RWPE1 (cell line): ENCODE results near the gene CCDC117.

ENCODE experiments used
- CTCF ChIA-PET: fragments of 350-600 bp; sonication (Branson Sonifier 250); formaldehyde crosslinking; extraction: SDS; loops from one replicate; lab custom pipeline; 2021; lab: Yijun Ruan, JAX
- POLR2A ChIA-PET: fragments of 400-600 bp; formaldehyde crosslinking; extraction: SDS; loops from one replicate; lab custom pipeline; 2020; ENCODE audit warnings: antibody characterized with exemption; ENCODE audit not compliant: low non-redundant PET; lab: Yijun Ruan, JAX
- DNase-seq: peaks from one replicate; pipeline ENCODE4 v3.0.0; 2012; ENCODE audit warnings: low spot score
- H3K27ac ChIP-seq: fragments of 450-650 bp; 2 replicates; pipeline ENCODE4 v1.5.1; 2017
- TF ChIP-seq, protein P1 (sequence below): fragments of 450-650 bp; conservative IDR thresholded peaks from 2 replicates; pipeline ENCODE4 v1.5.1; 2017; ENCODE audit warnings: low read depth, mild to moderate bottlenecking

CCDC117 gene

GRCh38 chr22:28772633-28773460 is at the start of gene CCDC117:
Gene CCDC117 (plus strand): TSS chr22:28772695. CDS start chr22:28772850, 155 bp downstream.
- TF ChIP-seq, protein P1, sequence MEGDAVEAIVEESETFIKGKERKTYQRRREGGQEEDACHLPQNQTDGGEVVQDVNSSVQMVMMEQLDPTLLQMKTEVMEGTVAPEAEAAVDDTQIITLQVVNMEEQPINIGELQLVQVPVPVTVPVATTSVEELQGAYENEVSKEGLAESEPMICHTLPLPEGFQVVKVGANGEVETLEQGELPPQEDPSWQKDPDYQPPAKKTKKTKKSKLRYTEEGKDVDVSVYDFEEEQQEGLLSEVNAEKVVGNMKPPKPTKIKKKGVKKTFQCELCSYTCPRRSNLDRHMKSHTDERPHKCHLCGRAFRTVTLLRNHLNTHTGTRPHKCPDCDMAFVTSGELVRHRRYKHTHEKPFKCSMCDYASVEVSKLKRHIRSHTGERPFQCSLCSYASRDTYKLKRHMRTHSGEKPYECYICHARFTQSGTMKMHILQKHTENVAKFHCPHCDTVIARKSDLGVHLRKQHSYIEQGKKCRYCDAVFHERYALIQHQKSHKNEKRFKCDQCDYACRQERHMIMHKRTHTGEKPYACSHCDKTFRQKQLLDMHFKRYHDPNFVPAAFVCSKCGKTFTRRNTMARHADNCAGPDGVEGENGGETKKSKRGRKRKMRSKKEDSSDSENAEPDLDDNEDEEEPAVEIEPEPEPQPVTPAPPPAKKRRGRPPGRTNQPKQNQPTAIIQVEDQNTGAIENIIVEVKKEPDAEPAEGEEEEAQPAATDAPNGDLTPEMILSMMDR, result no peak; the same call in 1 of the 2 replicates
- ChIA-PET POLR2A (interaction anchor here (0.7 kb wide), 1 partner anchor 28 kb away, joined by 4 read pairs; the partner anchor contains the start of gene XBP1), CTCF (interaction anchor here (0.6 to 0.7 kb wide), 3 partner anchors 30 to 994 kb away, joined by 3 to 8 read pairs (median 3); partner anchors contain the start of gene ZMAT5)
- peak within 1 kb of the TSS; percentile 88 for H3K27ac ChIP-seq
- peak; percentile 80 for DNase-seq

GRCh38 chr22:28728002-28728401 is 44.5 kb upstream of the CCDC117 start:
- DNase-seq, result no peak
- H3K27ac ChIP-seq, result no peak overlapping the region
- ChIA-PET CTCF (no interaction called here), POLR2A (no interaction called here)
- TF ChIP-seq, protein P1, result no peak

DNA sequence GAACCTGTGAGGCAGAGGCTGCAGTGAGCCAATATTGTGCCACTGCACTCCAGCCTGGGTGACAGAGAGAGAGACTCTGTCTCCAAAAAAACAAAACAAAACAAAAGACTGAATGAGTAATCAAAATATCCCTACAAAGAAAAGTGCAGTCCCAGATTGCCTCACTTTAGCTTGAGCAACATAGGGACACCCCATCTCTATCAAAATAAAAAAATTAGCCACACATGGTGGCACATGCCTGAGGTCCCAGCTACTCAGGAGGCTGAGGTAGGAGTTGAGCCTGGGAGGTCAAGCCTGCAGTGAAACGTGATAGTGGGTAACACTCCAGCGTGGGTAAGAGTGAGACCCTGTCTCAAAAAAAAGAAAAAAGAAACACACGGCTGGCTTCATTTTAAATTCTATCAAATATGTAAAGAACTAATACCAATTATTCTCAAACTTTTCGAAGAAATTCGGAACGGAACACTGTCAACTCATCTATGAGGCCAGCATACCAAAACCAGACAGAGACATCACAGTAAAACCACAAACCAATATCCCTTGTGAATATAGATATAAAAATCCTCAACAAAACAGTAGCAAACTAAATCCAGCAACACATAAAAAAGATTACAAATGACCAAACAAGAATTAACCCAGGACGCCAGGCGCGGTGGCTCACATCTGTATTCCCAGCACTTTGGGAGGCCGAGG is 43.7 kb upstream of the CCDC117 start:
- CTCF ChIA-PET, result no interaction called here
- peak overlapping the region; percentile 58; the same call in 1 of the 2 replicates for H3K27ac ChIP-seq
- no peak for DNase-seq
- POLR2A ChIA-PET, result no interaction called here
- TF ChIP-seq, protein P1, result no peak

DNA sequence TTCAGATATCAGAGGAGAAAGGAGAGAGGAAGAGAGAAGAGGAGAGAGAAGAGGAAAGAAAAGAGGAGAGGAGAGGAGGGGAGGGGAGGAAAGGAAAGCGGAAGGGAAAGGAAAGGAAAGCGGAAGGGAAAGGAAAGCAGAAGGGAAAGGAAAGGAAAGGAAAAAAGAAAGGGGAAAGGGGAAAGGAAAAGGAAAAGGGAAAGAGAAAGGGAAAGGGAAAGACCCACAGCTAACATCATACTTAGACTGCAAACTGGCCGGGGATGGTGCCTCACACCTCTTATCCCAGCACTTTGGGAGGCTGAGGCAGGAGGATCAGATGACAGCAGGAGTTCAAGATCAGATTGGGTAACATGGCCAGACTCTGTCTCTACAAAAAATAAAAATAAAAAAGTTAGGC is 42.3 kb upstream of the CCDC117 start:
- DNase-seq, result no peak
- TF ChIP-seq, protein P1, result no peak
- peak overlapping the region; percentile 58 for H3K27ac ChIP-seq
- ChIA-PET CTCF (interaction anchor here (0.6 to 0.7 kb wide), 2 partner anchors 55 to 690 kb away, joined by 3 to 7 read pairs; no protein-coding TSS in a partner anchor), POLR2A (no interaction called here)

- no peak for DNase-seq
- CTCF ChIA-PET, result no interaction called here
- TF ChIP-seq, protein P1, result no peak
- no peak overlapping the region for H3K27ac ChIP-seq
- POLR2A ChIA-PET, result no interaction called here
Observed at GRCh38 chr22:28734393-28734792, 38.1 kb upstream of the CCDC117 start.
